ENCODE measurements around the gene VPS26B.

The VPS26B gene

GRCh38 chr11:134289167-134289566 is 64.7 kb downstream of the VPS26B start:
- no peaks in the 10 kb centered on the region for H3K9me3 Mint-ChIP-seq

GRCh38 chr11:134289789-134290188 is 65.3 kb downstream of the VPS26B start:
- H3K27me3 Mint-ChIP-seq = no peaks in the 10 kb centered on the region
- DNase-seq = no peak
- no peaks in the 10 kb centered on the region for H3K4me1 Mint-ChIP-seq
- CTCF ChIA-PET = no interaction called here
- no peak overlapping the region for H3K4me3 Mint-ChIP-seq
- H3K36me3 Mint-ChIP-seq = no peaks in the 10 kb centered on the region
- no peak overlapping the region for H3K27ac Mint-ChIP-seq
- no peaks in the 10 kb centered on the region for H3K9me3 Mint-ChIP-seq

More at GRCh38 chr11:134289167-134289566, 64.7 kb downstream of the VPS26B start:
- Mint-ChIP-seq H3K4me3 (no peak overlapping the region), H3K27ac (no peak overlapping the region), H3K27me3 (no peaks in the 10 kb centered on the region), H3K36me3 (peaks cover under 1% of the 10 kb centered on the region), H3K4me1 (no peaks in the 10 kb centered on the region)
- CTCF ChIA-PET = interaction anchor here (1.8 kb wide), 1 partner anchor 13 kb away, joined by 4 read pairs; no protein-coding TSS in a partner anchor
- no peak for DNase-seq

GRCh38 chr11:134290646-134291045 is 66.2 kb downstream of the VPS26B start:
- H3K27ac Mint-ChIP-seq = no peak overlapping the region
- H3K27me3 Mint-ChIP-seq = no peaks in the 10 kb centered on the region
- CTCF ChIA-PET = no interaction called here

GRCh38 chr11:134291196-134291595 is 66.7 kb downstream of the VPS26B start:
- H3K27me3 Mint-ChIP-seq = no peaks in the 10 kb centered on the region
- CTCF ChIA-PET = no interaction called here
- no peak overlapping the region for H3K27ac Mint-ChIP-seq
- DNase-seq = no peak
- H3K9me3 Mint-ChIP-seq = no peaks in the 10 kb centered on the region
- H3K4me3 Mint-ChIP-seq = no peak overlapping the region
- H3K36me3 Mint-ChIP-seq = peaks cover 2% of the 10 kb centered on the region
- H3K4me1 Mint-ChIP-seq = no peaks in the 10 kb centered on the region

More at GRCh38 chr11:134290646-134291045, 66.2 kb downstream of the VPS26B start:
- Mint-ChIP-seq H3K9me3 (no peaks in the 10 kb centered on the region), H3K4me3 (no peak overlapping the region), H3K4me1 (no peaks in the 10 kb centered on the region), H3K36me3 (peaks cover 2% of the 10 kb centered on the region)
- no peak for DNase-seq

GRCh38 chr11:134292661-134293060 is 68.2 kb downstream of the VPS26B start:
- no peak overlapping the region for H3K4me3 Mint-ChIP-seq
- H3K9me3 Mint-ChIP-seq = no peaks in the 10 kb centered on the region
- CTCF ChIA-PET = no interaction called here
- H3K27me3 Mint-ChIP-seq = no peaks in the 10 kb centered on the region
- H3K4me1 Mint-ChIP-seq = no peaks in the 10 kb centered on the region
- DNase-seq = no peak
- H3K27ac Mint-ChIP-seq = no peak overlapping the region
- H3K36me3 Mint-ChIP-seq = peaks cover 2% of the 10 kb centered on the region

- Mint-ChIP-seq H3K4me1 (no peaks in the 10 kb centered on the region), H3K36me3 (peaks cover 2% of the 10 kb centered on the region), H3K4me3 (no peak overlapping the region), H3K27me3 (no peaks in the 10 kb centered on the region), H3K27ac (no peak overlapping the region), H3K9me3 (no peaks in the 10 kb centered on the region)
- DNase-seq = no peak
- CTCF ChIA-PET = no interaction called here
Measured at GRCh38 chr11:134293119-134294113, 68.9 kb downstream of the VPS26B start.

- H3K9me3 Mint-ChIP-seq = no peaks in the 10 kb centered on the region
- H3K4me3 Mint-ChIP-seq = no peak overlapping the region
- peaks cover 2% of the 10 kb centered on the region for H3K36me3 Mint-ChIP-seq
- CTCF ChIA-PET = no interaction called here
- no peaks in the 10 kb centered on the region for H3K27me3 Mint-ChIP-seq
- DNase-seq = no peak
- no peak overlapping the region for H3K27ac Mint-ChIP-seq
- no peaks in the 10 kb centered on the region for H3K4me1 Mint-ChIP-seq
Measured at GRCh38 chr11:134294664-134295063, 70.2 kb downstream of the VPS26B start.
